Subcutaneous adipose tissue (tissue), 4 donors: ENCODE results near the gene FAM118B. TPM values are rescaled to one million over a fixed set of nuclear protein-coding genes. Genes with fewer than 3 reads are reported as not detected.

Experiments used
- CTCF ChIP-seq: fragments of 450-650 bp; IDR thresholded peaks from one replicate; pipeline ENCODE4 v1.5.1; 2016; ENCODE audit warnings: low read depth, mild to moderate bottlenecking, control low read depth, antibody characterized with exemption, moderate library complexity
- total RNA-seq, 4 donors: library from RNA; depleted of rRNA; stranded (reverse); fragments of >200 nt; gene quantifications; one replicate each; pipeline ENCODE4 v1.1.0, GENCODE V29; 2016

The FAM118B gene
- total RNA-seq, 4 donors from 2014 or later: 9.6 to 21.7 (median 16.6) TPM

- TF ChIP-seq CTCF: no peak
These were observed 23.1 kb upstream of the FAM118B start for GRCh38 chr11:126188332-126189108.

GRCh38 chr11:126189109-126189929 is 22.3 kb upstream of the FAM118B start:
- no peak for TF ChIP-seq CTCF

- TF ChIP-seq CTCF: no peak
These were observed 20.8 kb upstream of the FAM118B start for GRCh38 chr11:126190792-126191191.

GRCh38 chr11:126191379-126192073 is 20.1 kb upstream of the FAM118B start:
- no peak for TF ChIP-seq CTCF

- no peak for TF ChIP-seq CTCF
These were observed 19.2 kb upstream of the FAM118B start for GRCh38 chr11:126192361-126192760.

- TF ChIP-seq CTCF: no peak
These were observed 18.5 kb upstream of the FAM118B start for GRCh38 chr11:126193038-126193478.

- no peak for TF ChIP-seq CTCF
These were observed 17.4 kb upstream of the FAM118B start for GRCh38 chr11:126194121-126194543.
